GM18526 (cell line): ENCODE measurements around the gene MSANTD4.

ENCODE experiments used
- POLR2A ChIP-seq: IDR thresholded peaks from 3 replicates; pipeline ENCODE4 v1.6.1; 2011; ENCODE audit not compliant: insufficient read length; ENCODE audit errors: extremely low read depth

The MSANTD4 gene

DNA sequence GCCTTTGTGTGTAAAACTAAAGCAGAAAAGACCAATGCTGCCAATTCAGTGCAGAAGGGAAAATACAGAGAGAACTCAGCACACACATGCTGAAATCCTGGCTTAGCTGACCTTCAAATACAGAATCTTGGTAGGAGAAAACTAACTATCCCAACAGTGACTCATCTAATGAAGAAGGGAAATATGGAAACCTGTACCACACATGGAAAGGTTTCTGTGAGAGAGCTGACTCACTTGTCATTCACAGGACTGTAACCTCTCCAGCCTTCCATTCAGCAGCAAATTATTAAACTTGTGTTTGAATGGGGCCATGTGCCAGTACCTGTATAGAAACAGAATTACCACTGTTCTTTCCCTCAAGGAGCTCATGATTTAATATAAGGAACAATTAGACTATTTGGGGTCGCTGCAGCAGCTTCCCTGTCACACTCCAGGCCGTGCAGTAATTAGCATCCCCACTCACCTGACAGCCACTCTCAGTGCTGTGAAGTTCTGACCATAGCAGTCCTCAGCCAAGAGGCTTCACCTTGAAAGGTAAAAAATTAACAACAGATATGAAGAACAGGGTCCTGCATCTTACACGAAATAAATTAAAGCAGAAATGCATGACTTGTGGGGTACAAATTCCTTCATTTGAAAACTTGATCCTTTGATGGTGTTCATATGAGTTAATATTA is 53.9 kb downstream of the MSANTD4 start:
- no peak for TF ChIP-seq POLR2A

DNA sequence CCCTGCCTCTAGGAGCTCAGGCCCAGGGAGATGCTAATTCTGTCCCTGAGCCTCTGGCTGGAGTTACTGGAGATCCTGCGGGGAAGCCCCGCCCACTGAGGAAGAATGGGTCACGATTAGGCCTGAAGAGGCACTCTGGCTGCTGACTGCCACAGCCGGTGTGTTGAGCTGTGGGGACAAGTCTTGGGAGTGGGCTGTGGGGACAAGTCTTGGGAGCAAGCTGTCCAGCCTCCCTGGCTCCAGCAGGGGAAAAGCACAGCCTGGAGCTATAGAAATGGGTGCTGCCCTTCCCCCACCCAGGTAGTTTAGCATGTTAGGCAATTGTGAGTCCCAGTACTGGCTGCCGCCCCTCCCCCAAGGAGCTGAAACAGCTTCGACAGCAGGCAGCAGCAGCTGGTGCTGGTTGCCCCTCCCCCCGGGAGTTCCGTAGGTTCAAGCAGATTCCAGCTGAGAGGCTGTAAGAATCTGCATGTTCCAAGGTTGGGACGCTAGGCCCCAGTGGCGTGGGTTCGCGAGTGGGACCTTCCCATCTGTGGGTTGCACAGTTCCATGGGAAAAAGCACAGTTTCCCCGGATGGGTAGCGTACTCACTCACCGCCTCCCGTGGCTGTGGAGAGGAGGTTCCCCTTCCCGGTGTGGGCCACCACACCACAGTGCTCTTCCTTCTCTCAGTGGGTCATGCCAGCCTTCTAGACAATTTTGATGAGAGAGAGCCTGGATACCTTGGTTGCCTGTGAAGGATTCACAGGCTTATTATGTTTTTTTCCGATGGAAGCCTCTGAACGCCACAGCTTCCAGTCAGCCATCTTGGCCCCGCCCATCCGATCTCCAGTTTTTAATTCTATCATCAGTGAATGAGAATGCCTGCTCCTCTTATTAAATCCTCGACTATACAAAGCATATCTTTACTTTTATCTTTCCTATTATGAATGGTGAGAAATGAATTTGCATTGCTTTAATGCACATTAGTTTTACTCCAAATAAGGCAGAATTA is 61.5 kb downstream of the MSANTD4 start:
- TF ChIP-seq POLR2A, result no peak
